K562 (cell line): Measurements from ENCODE around the gene DYNC1H1. TPM values are rescaled to one million over a fixed set of nuclear protein-coding genes. Genes with fewer than 3 reads are reported as not detected.

Source experiments
- polyA plus RNA-seq, 8 experiments: library from polyadenylated mRNA; depleted of rRNA in 4 of 8; stranded (reverse) in 5 of 8; unstranded in 3 of 8; fragments of >200 nt; fragmentation: Nextera tagmentation in 2 of 8; fragmentation: Illumina TruSeq in 1 of 8; extraction: Ambion mirVana in 2 of 8; extraction: Trizol in 1 of 8; gene quantifications; 2 replicates each; pipeline versions ENCODE4 v1.2.1 to v1.2.3, GENCODE V29; 2011 to 2014; ENCODE audit warnings: inconsistent platforms in 1 of 8, missing spikeins in 1 of 8
- total RNA-seq, 7 experiments: library from RNA; depleted of rRNA in 6 of 7; stranded (reverse); fragments of >200 nt in 6 of 7; fragmentation: Illumina TruSeq in 2 of 7; extraction: Trizol in 2 of 7; gene quantifications; 2 replicates each; pipeline versions ENCODE4 v1.2.1 to v1.2.3, GENCODE V29; 2011 to 2021; ENCODE audit warnings: low replicate concordance in 1 of 7
- TF ChIP-seq, protein P1 (sequence below): sonication (generic); formaldehyde crosslinking; IDR thresholded peaks from 2 replicates; pipeline ENCODE4 v1.8.0; 2023; ENCODE audit warnings: missing genetic modification reagents, mild to moderate bottlenecking, borderline replicate concordance

The DYNC1H1 gene
- total and polyA plus RNA-seq, 9 of the 15 experiments (the other 6 are each of a cell fraction or from before 2014, with no cell fraction given), result 31.9 to 335 (median 115) TPM

DNA sequence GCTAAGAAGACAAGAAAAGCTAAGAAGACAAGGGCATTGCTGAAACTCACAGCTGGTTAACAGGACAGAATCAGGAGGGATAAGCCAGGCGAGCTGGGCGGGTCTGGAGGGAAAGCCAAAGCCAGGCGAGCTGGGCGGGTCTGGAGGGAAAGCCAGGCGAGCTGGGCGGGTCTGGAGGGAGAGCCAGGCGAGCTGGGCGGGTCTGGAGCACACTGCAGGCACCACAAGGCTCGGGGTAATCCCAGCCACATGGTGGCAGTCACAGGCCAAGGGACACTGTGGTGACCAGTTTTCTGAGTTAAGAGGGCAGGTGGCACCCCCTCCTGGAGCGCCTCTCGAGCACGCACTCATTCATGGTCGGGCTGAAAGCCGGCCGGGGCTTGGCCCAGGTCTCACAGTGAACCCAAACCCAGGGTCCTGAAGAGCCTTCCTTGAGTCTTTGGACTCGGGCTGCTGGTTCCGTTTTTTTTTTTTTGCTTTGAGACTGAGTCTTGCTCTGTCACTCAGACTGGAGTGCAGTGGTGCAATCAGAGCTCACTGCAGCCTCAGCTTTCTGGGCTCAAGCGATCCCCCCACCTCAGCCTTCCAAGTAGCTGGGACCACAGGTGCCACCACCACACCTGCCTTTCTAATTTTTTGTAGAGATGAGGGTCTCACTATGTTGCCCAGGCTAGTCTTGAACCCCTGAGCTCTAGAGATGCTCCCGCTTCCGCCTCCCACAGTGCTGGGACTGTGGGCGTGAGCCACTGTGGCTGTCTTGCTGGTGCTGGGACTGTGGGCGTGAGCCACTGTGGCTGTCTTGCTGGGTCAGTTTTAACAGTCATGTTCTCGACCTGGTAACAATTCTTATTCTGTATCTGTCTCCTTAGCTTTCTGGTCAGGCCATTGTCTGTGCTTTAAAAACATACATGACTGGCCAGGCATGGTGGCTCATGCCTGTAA, 82.2 kb downstream of the DYNC1H1 start (continued):
- TF ChIP-seq, protein P1, sequence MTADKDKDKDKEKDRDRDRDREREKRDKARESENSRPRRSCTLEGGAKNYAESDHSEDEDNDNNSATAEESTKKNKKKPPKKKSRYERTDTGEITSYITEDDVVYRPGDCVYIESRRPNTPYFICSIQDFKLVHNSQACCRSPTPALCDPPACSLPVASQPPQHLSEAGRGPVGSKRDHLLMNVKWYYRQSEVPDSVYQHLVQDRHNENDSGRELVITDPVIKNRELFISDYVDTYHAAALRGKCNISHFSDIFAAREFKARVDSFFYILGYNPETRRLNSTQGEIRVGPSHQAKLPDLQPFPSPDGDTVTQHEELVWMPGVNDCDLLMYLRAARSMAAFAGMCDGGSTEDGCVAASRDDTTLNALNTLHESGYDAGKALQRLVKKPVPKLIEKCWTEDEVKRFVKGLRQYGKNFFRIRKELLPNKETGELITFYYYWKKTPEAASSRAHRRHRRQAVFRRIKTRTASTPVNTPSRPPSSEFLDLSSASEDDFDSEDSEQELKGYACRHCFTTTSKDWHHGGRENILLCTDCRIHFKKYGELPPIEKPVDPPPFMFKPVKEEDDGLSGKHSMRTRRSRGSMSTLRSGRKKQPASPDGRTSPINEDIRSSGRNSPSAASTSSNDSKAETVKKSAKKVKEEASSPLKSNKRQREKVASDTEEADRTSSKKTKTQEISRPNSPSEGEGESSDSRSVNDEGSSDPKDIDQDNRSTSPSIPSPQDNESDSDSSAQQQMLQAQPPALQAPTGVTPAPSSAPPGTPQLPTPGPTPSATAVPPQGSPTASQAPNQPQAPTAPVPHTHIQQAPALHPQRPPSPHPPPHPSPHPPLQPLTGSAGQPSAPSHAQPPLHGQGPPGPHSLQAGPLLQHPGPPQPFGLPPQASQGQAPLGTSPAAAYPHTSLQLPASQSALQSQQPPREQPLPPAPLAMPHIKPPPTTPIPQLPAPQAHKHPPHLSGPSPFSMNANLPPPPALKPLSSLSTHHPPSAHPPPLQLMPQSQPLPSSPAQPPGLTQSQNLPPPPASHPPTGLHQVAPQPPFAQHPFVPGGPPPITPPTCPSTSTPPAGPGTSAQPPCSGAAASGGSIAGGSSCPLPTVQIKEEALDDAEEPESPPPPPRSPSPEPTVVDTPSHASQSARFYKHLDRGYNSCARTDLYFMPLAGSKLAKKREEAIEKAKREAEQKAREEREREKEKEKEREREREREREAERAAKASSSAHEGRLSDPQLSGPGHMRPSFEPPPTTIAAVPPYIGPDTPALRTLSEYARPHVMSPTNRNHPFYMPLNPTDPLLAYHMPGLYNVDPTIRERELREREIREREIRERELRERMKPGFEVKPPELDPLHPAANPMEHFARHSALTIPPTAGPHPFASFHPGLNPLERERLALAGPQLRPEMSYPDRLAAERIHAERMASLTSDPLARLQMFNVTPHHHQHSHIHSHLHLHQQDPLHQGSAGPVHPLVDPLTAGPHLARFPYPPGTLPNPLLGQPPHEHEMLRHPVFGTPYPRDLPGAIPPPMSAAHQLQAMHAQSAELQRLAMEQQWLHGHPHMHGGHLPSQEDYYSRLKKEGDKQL (CRISPR knock-in tag), result no peak
